Adrenal gland (tissue), 12 donors: ENCODE measurements around the gene TASOR2. TPM values are rescaled to one million over a fixed set of nuclear protein-coding genes. Genes with fewer than 3 reads are reported as not detected.
A peak's percentile ranks its signal among the peaks of the same experiment; 100 is the strongest.

Experiments
- DNase-seq, 7 donors: peaks; one replicate each; pipeline ENCODE4 v3.0.0-alpha.2; 2019 to 2020
- H3K27ac ChIP-seq, 5 donors: fragments of 200-600 bp; sonication (generic) in 4 of 5; 1 replicate in 3 of 5; 2 replicates in 2 of 5; pipeline versions ENCODE4 v1.5.1 to v1.8.0; 2016 to 2020; ENCODE audit warnings: mild to moderate bottlenecking in 1 of 5
- H3K27me3 ChIP-seq: fragments of 200-600 bp; 2 replicates; pipeline ENCODE4 v1.8.0; 2021
- H3K36me3 ChIP-seq, 2 donors: fragments of 200-600 bp; replicated peaks in 1 of 2; 1 replicate in 1 of 2; 2 replicates in 1 of 2; pipeline versions ENCODE4 v1.5.1 to v1.8.0; 2018 to 2022
- H3K4me1 ChIP-seq, 2 donors: fragments of 200-600 bp; replicated peaks in 1 of 2; 1 replicate in 1 of 2; 2 replicates in 1 of 2; pipeline versions ENCODE4 v1.5.1 to v1.8.0; 2018 to 2021
- H3K4me3 ChIP-seq, 4 donors: fragments of 200-600 bp; sonication (generic) in 3 of 4; one replicate each; pipeline ENCODE4 v1.5.1; 2016 to 2018
- H3K9me3 ChIP-seq, 3 donors: fragments of 200-600 bp; sonication (generic) in 1 of 3; replicated peaks in 1 of 3; 1 replicate in 2 of 3; 2 replicates in 1 of 3; pipeline versions ENCODE4 v1.5.1 to v1.8.0; 2016 to 2021
- POLR2A ChIP-seq, 2 donors: fragments of 450-650 bp; IDR thresholded peaks; one replicate each; pipeline ENCODE4 v1.6.1; 2017; ENCODE audit warnings: antibody characterized with exemption in 2 of 2, mild to moderate bottlenecking in 2 of 2, moderate library complexity in 1 of 2
- WGBS, 4 donors: extraction: QIAGEN DNeasy Blood & Tissue Kit in 2 of 4; methylation state at CpG; one replicate each; pipeline versions ENCODE4 v1.1.5 to v1.1.7; 2013 to 2017; 5-methylcytosine and 5-hydroxymethylcytosine counted together
- intact Hi-C, 2 donors: fragments of 100-400 bp; cut with DNase I; formaldehyde crosslinking; loops; one replicate each; pipeline versions ENCODE4 v1.14.1 to v1.15.0; 2022 to 2023
- polyA plus RNA-seq, 3 donors: library from polyadenylated mRNA; stranded (reverse); fragments of 200-250 nt in 2 of 3; fragments of 350-450 nt in 1 of 3; fragmentation: Illumina TruSeq in 1 of 3; extraction: RNeasy Lipid Tissue Mini Kit (QIAGEN cat#74804) in 1 of 3; gene quantifications; one replicate each; pipeline ENCODE4 v1.2.3, GENCODE V29; 2013 to 2014
- total RNA-seq, 9 donors: library from RNA; depleted of rRNA in 4 of 9; stranded (reverse); fragments of >200 nt in 4 of 9; fragments of 120-200 nt in 1 of 9; fragmentation: NEBNext Ultra II Directional in 1 of 9; extraction: Animal tissue kit (Norgen Biotek cat#: 25700) in 1 of 9; gene quantifications; one replicate each; pipeline versions ENCODE4 v1.1.0 to v1.2.4, GENCODE V29; 2013 to 2023
- TF ChIP-seq, protein P1 (sequence below), 6 experiments: fragments of 450-650 bp in 4 of 6; fragments of 200-600 bp in 2 of 6; sonication (generic) in 1 of 6; IDR thresholded peaks; 1 replicate in 5 of 6; 2 replicates in 1 of 6; pipeline versions ENCODE4 v1.5.1 to v1.8.0; 2016 to 2021; ENCODE audit warnings: antibody characterized with exemption in 6 of 6, mild to moderate bottlenecking in 2 of 6, moderate library complexity in 1 of 6
- donor health status: healthy with polysubstance abuse.
- donor health status: Bipolar disorder and iron deficiency.
- donor health status: DM: yes; HTN: yes; CAD: no.
- donor health status: DM: no; HTN: no; CAD: no.
- donor health status: DM: no; HTN: no; CAD: no.
- donor health status: DM: yes; HTN: yes; CAD: no.

Gene TASOR2
- total and polyA plus RNA-seq, 12 donors, result 15.4 to 182 (median 51.1) TPM

DNA sequence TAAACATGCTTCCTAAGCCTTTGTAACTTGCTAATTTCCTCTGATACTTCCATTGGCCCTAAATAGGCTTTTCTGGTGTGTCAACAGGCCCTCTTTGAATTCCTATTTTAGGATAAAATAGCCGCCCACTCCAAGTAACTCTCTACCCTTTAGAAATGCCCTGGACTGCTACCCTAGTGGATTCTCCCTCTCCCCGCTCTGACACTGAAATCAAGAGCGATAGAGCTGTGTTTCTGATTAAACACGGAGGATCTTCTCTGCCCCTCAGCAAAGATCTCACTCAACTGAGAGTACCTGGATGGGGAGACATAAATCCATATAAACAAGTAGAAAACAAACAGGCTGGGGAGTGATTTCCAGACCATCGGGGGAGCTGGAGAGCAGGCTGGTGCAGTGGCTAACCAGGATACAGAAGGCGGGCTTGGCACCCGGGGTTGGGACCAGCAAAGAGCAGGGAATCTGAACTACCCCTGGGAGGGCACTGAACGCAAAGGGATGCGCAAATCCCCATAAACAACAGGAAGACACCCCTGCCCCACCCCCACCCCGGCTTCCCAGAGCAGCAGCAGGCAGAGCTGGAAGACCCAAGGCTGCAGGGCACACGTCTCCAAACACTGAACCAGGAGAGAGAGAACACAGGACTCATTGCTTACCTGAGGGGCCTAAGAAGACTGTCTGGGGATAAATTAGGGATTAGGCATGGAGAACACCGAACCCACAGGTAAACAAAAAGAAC lies 20.8 kb upstream of the TASOR2 start:
- H3K27ac ChIP-seq, result peak overlapping the region in 2 of 5 donors; percentile 40 to 42
- WGBS, 4 donors, result 51 to 57% (median 53%) methylated on average over 10 to 12 of the region's 12 CpGs
- peak in 3 of 7 donors; percentile 31 to 51 (median 34) for DNase-seq
- TF ChIP-seq POLR2A (IDR thresholded peaks at IDR 0.05), result no peak
- TF ChIP-seq, protein P1, sequence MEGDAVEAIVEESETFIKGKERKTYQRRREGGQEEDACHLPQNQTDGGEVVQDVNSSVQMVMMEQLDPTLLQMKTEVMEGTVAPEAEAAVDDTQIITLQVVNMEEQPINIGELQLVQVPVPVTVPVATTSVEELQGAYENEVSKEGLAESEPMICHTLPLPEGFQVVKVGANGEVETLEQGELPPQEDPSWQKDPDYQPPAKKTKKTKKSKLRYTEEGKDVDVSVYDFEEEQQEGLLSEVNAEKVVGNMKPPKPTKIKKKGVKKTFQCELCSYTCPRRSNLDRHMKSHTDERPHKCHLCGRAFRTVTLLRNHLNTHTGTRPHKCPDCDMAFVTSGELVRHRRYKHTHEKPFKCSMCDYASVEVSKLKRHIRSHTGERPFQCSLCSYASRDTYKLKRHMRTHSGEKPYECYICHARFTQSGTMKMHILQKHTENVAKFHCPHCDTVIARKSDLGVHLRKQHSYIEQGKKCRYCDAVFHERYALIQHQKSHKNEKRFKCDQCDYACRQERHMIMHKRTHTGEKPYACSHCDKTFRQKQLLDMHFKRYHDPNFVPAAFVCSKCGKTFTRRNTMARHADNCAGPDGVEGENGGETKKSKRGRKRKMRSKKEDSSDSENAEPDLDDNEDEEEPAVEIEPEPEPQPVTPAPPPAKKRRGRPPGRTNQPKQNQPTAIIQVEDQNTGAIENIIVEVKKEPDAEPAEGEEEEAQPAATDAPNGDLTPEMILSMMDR (IDR thresholded peaks at IDR 0.05), result peak in 1 of 6 experiments; percentile 12
- intact Hi-C loops, result no loop called here
- H3K27me3 ChIP-seq, result no peaks in the 10 kb centered on the region
- no peaks in the 10 kb centered on the region for H3K36me3 ChIP-seq
- H3K9me3 ChIP-seq, result no peaks in the 10 kb centered on the region
- peaks cover 12 to 61% of the 10 kb centered on the region in 2 donors for H3K4me1 ChIP-seq
- no peak overlapping the region for H3K4me3 ChIP-seq

DNA sequence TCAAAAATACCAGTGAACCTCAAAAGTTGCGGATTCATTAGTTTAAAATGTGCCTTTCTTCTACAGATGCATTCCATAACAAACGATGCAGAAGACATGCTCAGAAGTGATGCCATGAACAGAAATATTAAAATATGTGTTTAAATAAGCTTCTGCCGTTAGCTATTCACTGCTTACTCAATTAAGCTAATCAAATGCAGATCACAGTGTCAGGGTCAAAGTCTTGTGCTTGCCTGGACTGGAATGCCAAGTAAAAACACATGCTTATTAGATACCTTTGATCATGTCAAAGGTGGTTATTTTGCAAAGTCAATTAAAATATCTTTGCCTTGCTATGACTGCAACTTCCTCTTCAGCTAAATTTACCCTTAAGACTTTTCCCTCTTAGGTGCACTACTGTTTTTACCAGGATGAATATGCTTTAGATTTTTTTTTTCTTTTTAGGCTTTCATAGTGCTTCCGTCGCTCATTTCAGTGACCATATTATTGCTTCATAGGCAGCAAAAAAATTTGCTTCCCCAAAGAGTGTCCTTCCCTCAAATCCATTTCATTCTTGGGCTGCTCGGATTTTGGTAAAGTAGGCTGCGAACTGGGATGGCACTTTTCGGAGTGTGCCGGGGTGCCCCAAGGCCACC lies 19.1 kb upstream of the TASOR2 start:
- H3K27me3 ChIP-seq, result no peaks in the 10 kb centered on the region
- no peak for DNase-seq
- H3K27ac ChIP-seq, result peak overlapping the region in 4 of 5 donors; percentile 77 to 94 (median 88)
- 17 to 19% (median 18%) methylated on average over 9 of the region's 9 CpGs for WGBS, 4 donors
- peaks cover 0 to 45% of the 10 kb centered on the region in 2 donors for H3K4me1 ChIP-seq
- H3K4me3 ChIP-seq, result peak overlapping the region; percentile 54 to 92 (median 82)
- TF ChIP-seq POLR2A (IDR thresholded peaks at IDR 0.05), result no peak
- TF ChIP-seq, protein P1 (IDR thresholded peaks at IDR 0.05), result no peak
- H3K36me3 ChIP-seq, result no peaks in the 10 kb centered on the region
- intact Hi-C loops, result no loop called here
- no peaks in the 10 kb centered on the region for H3K9me3 ChIP-seq

DNA sequence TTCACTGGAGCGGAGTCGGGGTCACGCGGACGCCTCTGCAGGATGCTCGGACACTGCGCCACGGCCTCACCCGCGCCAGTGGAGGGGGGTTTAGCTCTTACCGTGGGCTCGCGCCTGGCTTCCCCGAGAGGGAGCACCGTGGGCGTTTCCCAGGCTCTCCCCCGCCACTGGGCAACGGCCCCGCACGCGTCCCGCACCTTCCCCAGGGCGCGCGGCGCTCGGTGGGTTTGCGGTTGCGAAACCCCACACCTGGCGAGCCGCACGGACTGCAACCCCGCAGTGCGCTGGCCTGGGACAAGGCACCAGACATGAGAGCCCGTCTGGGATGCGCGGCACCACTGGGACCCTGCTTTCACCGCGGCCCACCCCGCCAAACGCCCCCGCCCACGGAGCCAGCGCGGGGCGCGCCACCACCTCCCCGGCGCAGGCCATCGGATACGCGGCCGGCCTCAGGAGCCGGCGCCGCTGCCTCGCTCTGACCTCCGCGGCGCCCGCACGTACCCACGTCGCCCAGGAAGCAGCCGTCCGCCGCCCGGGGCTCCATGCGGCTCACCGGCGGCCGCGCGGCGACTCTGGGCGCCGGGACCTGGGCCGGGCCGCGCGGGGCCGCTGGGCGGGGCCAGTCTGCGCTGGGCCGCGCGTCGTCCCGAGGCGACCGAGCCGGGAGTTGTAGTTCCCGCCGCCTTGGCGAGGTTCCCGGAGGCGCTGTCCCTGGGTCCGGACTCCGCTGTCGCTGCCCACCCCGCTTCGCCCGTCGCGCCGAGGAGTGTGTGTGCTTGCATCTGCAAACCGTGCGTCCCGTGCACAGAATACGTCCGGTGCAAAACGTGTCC lies 18.4 kb upstream of the TASOR2 start, which contains the start of gene ASB13:
ASB13 (minus strand) TSS at position 588 of the 833 bp plus-strand sequence; CDS start at position 544, 44 bp downstream.
- Histone ChIP-seq H3K27ac (peak within 1 kb of the TSS; percentile 44 to 94 (median 88)), H3K4me3 (peak within 1 kb of the TSS; percentile 54 to 92 (median 82)), H3K36me3 (no peaks in the 10 kb centered on the region), H3K4me1 (peaks cover 0 to 40% of the 10 kb centered on the region in 2 donors), H3K27me3 (no peaks in the 10 kb centered on the region), H3K9me3 (no peaks in the 10 kb centered on the region)
- intact Hi-C loops, result no loop called here
- 0 to 2% (median 0%) methylated on average over 20 to 112 of the region's 112 CpGs for WGBS, 4 donors
- DNase-seq, result peak; percentile 76 to 84 (median 80)
- TF ChIP-seq, protein P1 (IDR thresholded peaks at IDR 0.05), result no peak
- TF ChIP-seq POLR2A (IDR thresholded peaks at IDR 0.05), result peak; percentile 70 to 75
